Mesangial cell (primary cell): ENCODE results near the gene NUPR1. TPM values are rescaled to one million over a fixed set of nuclear protein-coding genes. Genes with fewer than 3 reads are reported as not detected.

Experiments used
- total RNA-seq: library from RNA; depleted of rRNA; stranded (reverse); fragments of >200 nt; gene quantifications from 2 replicates; pipeline ENCODE4 v1.2.3, GENCODE V29; 2015

Gene NUPR1
- total RNA-seq = 0.16 and 9.0 TPM in 2 replicates

DNA sequence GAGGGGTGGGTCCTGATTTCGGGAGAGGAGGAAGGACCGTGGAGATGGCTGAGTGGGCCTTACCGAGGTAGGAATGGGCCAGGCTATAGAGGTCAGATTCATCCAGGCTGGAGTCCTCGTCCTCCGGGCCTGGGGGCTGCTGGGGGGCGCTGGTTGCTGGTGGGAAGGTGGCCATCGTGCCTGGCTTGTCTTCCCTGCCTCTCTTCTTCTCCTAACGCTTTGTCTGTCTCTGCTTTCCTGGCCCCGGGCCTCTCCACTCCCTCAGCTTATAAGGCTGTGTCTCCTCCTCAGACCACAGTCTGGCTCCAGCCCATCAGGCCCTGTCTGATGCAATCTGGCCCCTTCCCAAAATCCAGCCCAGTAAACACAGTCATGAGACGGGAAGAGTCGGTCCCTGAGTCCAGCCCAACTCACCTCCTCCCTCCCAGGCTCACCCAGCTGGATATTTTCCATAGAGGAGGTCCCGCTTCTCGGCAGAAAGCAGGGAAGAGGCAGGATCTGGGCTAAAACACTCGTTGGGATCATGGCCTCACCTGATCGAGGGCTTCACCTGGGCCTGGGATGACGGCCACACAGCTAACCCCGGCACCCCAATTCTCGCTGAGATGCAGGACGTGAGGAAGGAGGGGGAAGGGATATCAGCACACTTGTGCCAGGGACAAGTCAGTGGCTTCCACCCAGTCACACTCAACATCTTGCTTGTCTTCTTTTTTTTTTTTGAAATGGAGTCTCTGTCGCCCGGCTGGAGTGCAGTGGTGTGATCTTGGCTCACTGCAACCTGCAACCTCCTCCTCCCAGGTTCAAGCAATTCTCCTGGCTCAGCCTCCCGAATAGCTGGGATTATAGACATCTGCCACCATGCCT lies at the start of gene NUPR1:
TSS of gene NUPR1 (minus strand) at position 242 of the 864 bp plus-strand sequence. CDS start at position 175, 67 bp downstream.

GRCh38 chr16:28553776-28554633 lies 15.2 kb upstream of the NUPR1 start, which contains the start of gene SGF29:
SGF29 (plus strand) TSS chr16:28553920; CDS start chr16:28581070, 27,150 bp downstream.

DNA sequence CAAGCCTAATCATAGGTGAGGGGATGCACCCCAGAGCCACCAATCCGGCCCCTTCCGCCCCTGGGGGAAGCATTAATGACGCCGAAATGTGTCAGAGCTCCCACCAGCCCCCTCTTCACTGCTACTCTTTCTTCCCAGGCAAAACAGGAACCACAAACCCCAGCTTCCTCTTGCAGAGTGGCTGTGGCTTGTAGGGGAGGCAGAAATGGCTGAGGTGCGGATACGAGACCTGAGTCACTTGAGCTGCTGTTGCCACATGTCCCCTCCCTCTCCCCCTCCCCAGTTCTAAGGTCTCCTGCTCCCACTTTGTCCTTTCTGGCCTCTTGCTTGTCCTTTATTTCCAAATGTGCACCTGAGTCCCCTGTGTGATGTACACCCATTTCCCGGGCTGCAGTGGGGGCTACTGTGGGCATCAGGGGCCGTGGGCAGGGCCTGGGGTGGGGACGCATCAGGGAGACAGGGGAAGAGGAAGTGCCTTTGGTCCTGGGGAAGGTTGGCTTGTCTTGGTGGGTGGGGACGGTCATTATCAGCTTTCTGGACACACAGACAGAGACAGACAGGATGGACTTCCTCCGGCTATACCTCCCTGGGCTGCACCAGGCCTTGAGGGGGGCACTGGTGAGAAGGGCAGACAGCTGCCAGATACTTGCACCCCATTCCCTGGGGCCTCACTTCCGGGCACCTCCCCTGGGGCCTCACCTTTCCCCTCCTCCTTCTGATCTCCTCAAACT lies 44.5 kb downstream of the NUPR1 start, which contains the start of gene APOBR:
TSS of gene APOBR (plus strand) at position 523 of the 731 bp plus-strand sequence. CDS start at position 562, 39 bp downstream.

DNA sequence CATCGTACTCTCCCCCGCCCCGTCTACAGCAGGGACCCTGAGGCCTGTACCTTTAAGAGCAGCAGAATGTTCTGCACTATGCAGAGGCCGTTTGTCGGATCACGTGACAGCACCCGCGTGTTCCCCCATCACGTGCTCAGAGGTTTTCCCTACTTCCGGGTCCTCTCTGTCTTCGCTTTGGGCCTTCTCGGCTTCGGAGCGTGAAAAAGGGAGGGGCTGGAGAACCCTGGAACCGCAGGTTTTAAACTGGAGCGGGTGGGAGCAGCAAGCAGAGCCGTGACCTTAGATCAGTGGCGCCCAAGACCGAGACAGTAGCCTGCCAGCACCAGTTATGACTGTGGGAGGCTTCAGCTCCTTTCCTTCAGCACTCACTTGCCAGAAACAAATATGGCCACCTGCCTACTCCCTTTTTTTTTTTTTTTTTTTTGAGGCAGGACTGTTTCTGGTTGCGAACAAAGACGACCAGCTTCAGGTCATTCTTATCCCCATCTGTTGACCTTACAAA lies 46.8 kb downstream of the NUPR1 start, which contains the start of gene CLN3:
TSS of gene CLN3 (minus strand) at position 105 of the 505 bp plus-strand sequence. CDS start 315 bp downstream, outside the sequence.

Other genes with a start within 250 kb of the NUPR1 start
- gene SBK1, start 246.4 kb downstream of the NUPR1 start, total RNA-seq = 0.65 and 3.9 TPM in 2 replicates
- gene NPIPB6, start 175.5 kb downstream of the NUPR1 start, total RNA-seq = 0.49 TPM in 1 of 2 replicates, not detected in the other
- gene EIF3CL, start 135.1 kb downstream of the NUPR1 start, total RNA-seq = 151 and 152 TPM in 2 replicates
- not detected in 2 replicates for gene NPIPB7, start 66.6 kb downstream of the NUPR1 start, total RNA-seq
- gene CLN3, start 46.9 kb downstream of the NUPR1 start, total RNA-seq = 21.7 and 31.2 TPM in 2 replicates
- not detected in 2 replicates for gene APOBR, start 44.3 kb downstream of the NUPR1 start, total RNA-seq
- gene IL27, start 32.1 kb downstream of the NUPR1 start, total RNA-seq = not detected in 2 replicates
- 11.9 and 19.0 TPM in 2 replicates for gene SGF29, start 14.9 kb upstream of the NUPR1 start, total RNA-seq
- 0.25 TPM in 1 of 2 replicates, not detected in the other for gene SULT1A2, start 58.1 kb upstream of the NUPR1 start, total RNA-seq
- gene SULT1A1, start 71.1 kb upstream of the NUPR1 start, total RNA-seq = 0.98 and 17.0 TPM in 2 replicates
- not detected in 2 replicates for gene NPIPB8, start 99.1 kb upstream of the NUPR1 start, total RNA-seq
- 458 and 538 TPM in 2 replicates for gene EIF3C, start 172.5 kb upstream of the NUPR1 start, total RNA-seq
- gene NPIPB9, start 212.8 kb upstream of the NUPR1 start, total RNA-seq = 0.38 TPM in 1 of 2 replicates, not detected in the other